B cell (primary cell): ENCODE measurements around the gene RPL39. TPM values are rescaled to one million over a fixed set of nuclear protein-coding genes. Genes with fewer than 3 reads are reported as not detected.

Experiments used
- ATAC-seq: fragments of 200-7000 bp; cut with Tn5 transposase; one replicate; pipeline ENCODE4 v1.10.0; 2021; ENCODE audit warnings: low read depth, mild to moderate bottlenecking, moderate number of reproducible peaks, moderate library complexity
- CTCF ChIA-PET: fragments of 350-600 bp; sonication (Branson Sonifier 250); formaldehyde crosslinking; loops from one replicate; lab custom pipeline; 2021; ENCODE audit warnings: antibody characterized with exemption, inconsistent platforms; lab: Charles Lee
- POLR2A ChIA-PET: fragments of 350-600 bp; sonication (Branson Sonifier 250); formaldehyde crosslinking; loops from one replicate; lab custom pipeline; 2021; ENCODE audit warnings: antibody characterized with exemption; lab: Charles Lee
- DNase-seq: peaks from one replicate; pipeline ENCODE4 v3.0.0; 2013
- H2AFZ ChIP-seq: 2 replicates; pipeline ENCODE4 v1.6.1; 2012; ENCODE audit warnings: mild to moderate bottlenecking, low read depth, low read length; ENCODE audit not compliant: insufficient read depth, poor library complexity, severe bottlenecking
- H3K27ac ChIP-seq, 2 donors: 1 replicate in 1 of 2; 2 replicates in 1 of 2; pipeline ENCODE4 v1.5.1; 2012 to 2013; ENCODE audit warnings: low read length in 2 of 2, mild to moderate bottlenecking in 2 of 2, moderate library complexity in 1 of 2
- H3K27me3 ChIP-seq, 4 experiments: fragments of 200-600 bp in 1 of 4; sonication (generic) in 1 of 4; replicated peaks in 1 of 4; 1 replicate in 2 of 4; 2 replicates in 2 of 4; pipeline versions ENCODE4 v1.6.1 to v1.7.0; 2013 to 2016; ENCODE audit warnings: low read length in 3 of 4, mild to moderate bottlenecking in 2 of 4, mixed read lengths in 1 of 4, moderate library complexity in 1 of 4; ENCODE audit not compliant: insufficient read depth in 4 of 4, control insufficient read depth in 3 of 4; ENCODE audit errors: control extremely low read depth in 1 of 4
- H3K36me3 ChIP-seq, 2 experiments: replicated peaks in 1 of 2; 1 replicate in 1 of 2; 2 replicates in 1 of 2; pipeline versions ENCODE4 v1.6.1 to v1.7.1; 2013; ENCODE audit warnings: low read length in 1 of 2; ENCODE audit not compliant: insufficient read depth in 2 of 2, control insufficient read depth in 1 of 2; ENCODE audit errors: control extremely low read depth in 1 of 2, extremely low read depth in 1 of 2
- H3K4me1 ChIP-seq, 2 donors: fragments of 200-600 bp in 1 of 2; sonication (generic) in 1 of 2; 1 replicate in 1 of 2; 2 replicates in 1 of 2; pipeline versions ENCODE4 v1.5.1 to v1.6.1; 2013 to 2017; ENCODE audit warnings: low read length in 2 of 2; ENCODE audit not compliant: control insufficient read depth in 2 of 2, insufficient read depth in 2 of 2
- H3K4me2 ChIP-seq: replicated peaks from 2 replicates; pipeline ENCODE3; 2012; ENCODE audit warnings: mild to moderate bottlenecking, low read depth, low read length; ENCODE audit not compliant: poor library complexity, severe bottlenecking
- H3K4me3 ChIP-seq, 5 experiments: fragments of 200-600 bp in 1 of 5; sonication (generic) in 1 of 5; 1 replicate in 3 of 5; 2 replicates in 2 of 5; pipeline versions ENCODE4 v1.5.1 to v1.7.0; 2011 to 2016; ENCODE audit warnings: low read length in 4 of 5, mild to moderate bottlenecking in 4 of 5, low read depth in 2 of 5, control low read depth in 1 of 5, moderate library complexity in 1 of 5; ENCODE audit not compliant: insufficient read depth in 1 of 5; ENCODE audit errors: control extremely low read depth in 1 of 5, extremely low read depth in 1 of 5
- H3K79me2 ChIP-seq: fragments of 200-600 bp; sonication (generic); one replicate; pipeline ENCODE4 v1.6.0; 2016; ENCODE audit warnings: low read length; ENCODE audit not compliant: control insufficient read depth, insufficient read depth
- H3K9ac ChIP-seq: fragments of 200-600 bp; sonication (generic); 2 replicates; pipeline ENCODE4 v1.6.1; 2017; ENCODE audit warnings: mild to moderate bottlenecking, low read length, moderate library complexity
- H3K9me3 ChIP-seq, 3 donors: one replicate each; pipeline versions ENCODE4 v1.6.1 to v1.7.1; 2013; ENCODE audit warnings: low read length in 2 of 3; ENCODE audit not compliant: control insufficient read depth in 2 of 3, insufficient read depth in 1 of 3; ENCODE audit errors: control extremely low read depth in 1 of 3
- H4K20me1 ChIP-seq: 2 replicates; pipeline ENCODE4 v1.6.0; 2012; ENCODE audit warnings: mild to moderate bottlenecking, low read length; ENCODE audit not compliant: insufficient read depth, control insufficient read depth, poor library complexity, severe bottlenecking
- H3K27ac Mint-ChIP-seq: one replicate; pipeline ENCODE4 v1.8.0; 2021; ENCODE audit warnings: mixed read lengths
- H3K27me3 Mint-ChIP-seq: one replicate; pipeline ENCODE4 v1.8.0; 2021; ENCODE audit warnings: mixed read lengths
- H3K4me1 Mint-ChIP-seq: one replicate; pipeline ENCODE4 v1.8.0; 2021; ENCODE audit warnings: mixed read lengths
- H3K4me3 Mint-ChIP-seq: one replicate; pipeline ENCODE4 v1.8.0; 2021; ENCODE audit warnings: mixed read lengths
- H3K9me3 Mint-ChIP-seq: one replicate; pipeline ENCODE4 v1.8.0; 2022; ENCODE audit warnings: mixed read lengths; ENCODE audit not compliant: insufficient read depth
- CTCF ChIP-seq: fragments of 200-600 bp; IDR thresholded peaks from one replicate; pipeline ENCODE4 v1.8.0; 2022; ENCODE audit warnings: antibody characterized with exemption, mild to moderate bottlenecking
- EZH2 ChIP-seq: IDR thresholded peaks from 2 replicates; pipeline ENCODE4 v1.6.1; 2012; ENCODE audit warnings: borderline replicate concordance, low read depth, mild to moderate bottlenecking, moderate library complexity, low read length; ENCODE audit not compliant: insufficient read depth, poor library complexity, severe bottlenecking
- WGBS: methylation state at CpG from one replicate; pipeline ENCODE4 v1.1.5; 2013; ENCODE audit warnings: missing lambda C conversion rate; ENCODE audit not compliant: insufficient coverage; 5-methylcytosine and 5-hydroxymethylcytosine counted together
- intact Hi-C: fragments of 100-400 bp; cut with micrococcal nuclease; formaldehyde crosslinking; loops from one replicate; pipeline ENCODE4 v1.10.0; 2022
- polyA plus RNA-seq: library from polyadenylated mRNA; depleted of rRNA; stranded (reverse); fragments of >200 nt; gene quantifications from 2 replicates; pipeline ENCODE4 v1.2.3, GENCODE V29; 2012
- total RNA-seq, 2 donors: library from RNA; stranded (reverse); fragments of 120-200 nt in 1 of 2; gene quantifications; 1 replicate in 1 of 2; 2 replicates in 1 of 2; pipeline versions ENCODE4 v1.2.3 to v1.2.4, GENCODE V29; 2013 to 2022

RPL39 gene
- total and polyA plus RNA-seq, 2 donors (not counting 1 experiment from before 2014, with no cell fraction given), result 3,356 to 3,572 TPM

- H3K4me1 ChIP-seq, result peaks cover 17 to 29% of the 10 kb centered on the region in 2 donors
- peak; percentile 72 for ATAC-seq
- no peak overlapping the region for H3K9ac ChIP-seq
- no peak overlapping the region for H3K4me3 Mint-ChIP-seq
- H3K79me2 ChIP-seq, result peaks cover 26% of the 10 kb centered on the region
- no peak for TF ChIP-seq EZH2
- peak; percentile 71 for TF ChIP-seq CTCF
- ChIA-PET CTCF (interaction anchor here (0.6 to 1.7 kb wide), 14 partner anchors 10 to 301 kb away, joined by 3 to 9 read pairs (median 4); partner anchors contain the start of gene SOWAHD), POLR2A (interaction anchor here (0.5 kb wide), 1 partner anchor 230 kb away, joined by 3 read pairs; no protein-coding TSS in a partner anchor)
- H3K27me3 Mint-ChIP-seq, result no peaks in the 10 kb centered on the region
- no peaks in the 10 kb centered on the region for H3K27me3 ChIP-seq
- H3K4me3 ChIP-seq, result no peak overlapping the region
- WGBS, result 83% methylated on average over 4 of the region's 14 CpGs
- H2AFZ ChIP-seq, result no peak overlapping the region
- no peak overlapping the region for H3K27ac ChIP-seq
- peaks cover 0 to 39% of the 10 kb centered on the region in 2 experiments for H3K36me3 ChIP-seq
- H3K9me3 Mint-ChIP-seq, result no peaks in the 10 kb centered on the region
- peak overlapping the region; percentile 23 for H3K27ac Mint-ChIP-seq
- H3K4me2 ChIP-seq, result no peak overlapping the region
- peaks cover 27% of the 10 kb centered on the region for H4K20me1 ChIP-seq
- peaks cover 40% of the 10 kb centered on the region for H3K4me1 Mint-ChIP-seq
- H3K9me3 ChIP-seq, result no peaks in the 10 kb centered on the region
- intact Hi-C loops, result no loop called here
- peak; percentile 59 for DNase-seq
Observed at GRCh38 chrX:119784747-119785446, 6.5 kb downstream of the RPL39 start.

- peak overlapping the region in 1 of 2 donors; percentile 53 for H3K27ac ChIP-seq
- peaks cover 0 to 26% of the 10 kb centered on the region in 2 experiments for H3K36me3 ChIP-seq
- H2AFZ ChIP-seq, result no peak overlapping the region
- peaks cover 4 to 15% of the 10 kb centered on the region in 2 donors for H3K4me1 ChIP-seq
- no peaks in the 10 kb centered on the region for H3K9me3 Mint-ChIP-seq
- peaks cover 10% of the 10 kb centered on the region for H3K79me2 ChIP-seq
- WGBS, result 70% methylated on average over 2 of the region's 5 CpGs
- H3K9ac ChIP-seq, result no peak overlapping the region
- peaks cover 20% of the 10 kb centered on the region for H4K20me1 ChIP-seq
- peak overlapping the region; percentile 46 for H3K27ac Mint-ChIP-seq
- no peak for ATAC-seq
- no peak for TF ChIP-seq EZH2
- no peak for TF ChIP-seq CTCF
- H3K4me3 ChIP-seq, result no peak overlapping the region
- H3K4me2 ChIP-seq, result no peak overlapping the region
- H3K27me3 ChIP-seq, result no peaks in the 10 kb centered on the region
- no peaks in the 10 kb centered on the region for H3K9me3 ChIP-seq
- no peaks in the 10 kb centered on the region for H3K27me3 Mint-ChIP-seq
- CTCF ChIA-PET, result no interaction called here
- POLR2A ChIA-PET, result no interaction called here
- DNase-seq, result no peak
- intact Hi-C loops, result no loop called here
- no peak overlapping the region for H3K4me3 Mint-ChIP-seq
- peaks cover 28% of the 10 kb centered on the region for H3K4me1 Mint-ChIP-seq
Observed at GRCh38 chrX:119783026-119783425, 8.4 kb downstream of the RPL39 start.
